GM19463 (cell line): ENCODE data around the gene MKI67.
A peak's percentile ranks its signal among the peaks of the same experiment; 100 is the strongest.
"Not testable (repeated sequence)": the region's sequence is repeated elsewhere in the genome, so short reads cannot be mapped to it uniquely, and the experiment has no call there.

Source experiments
- ATAC-seq: cut with Tn5 transposase; IDR thresholded peaks from one replicate; pipeline ENCODE4 v1.9.1; 2021; ENCODE audit warnings: mild to moderate bottlenecking, moderate library complexity; ENCODE audit not compliant: unreplicated experiment

The MKI67 gene

DNA sequence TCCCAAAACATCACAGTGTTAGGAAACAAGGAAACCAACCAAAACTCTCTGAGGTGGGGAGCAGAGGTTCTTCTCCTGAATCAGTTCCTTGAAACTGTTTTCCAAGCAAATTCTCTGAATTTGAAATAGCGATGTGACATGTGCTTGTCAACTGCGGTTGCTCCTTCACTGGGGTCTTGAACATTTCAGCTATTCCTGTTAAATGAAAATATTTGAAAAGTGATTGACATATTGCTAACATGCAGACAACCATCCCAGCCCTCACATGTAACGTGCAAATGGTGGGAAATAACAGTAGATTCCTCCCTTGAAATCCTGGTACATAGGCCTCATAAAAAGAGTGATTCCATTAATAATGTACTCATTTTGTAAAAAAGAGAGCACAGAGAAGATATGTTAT lies 15.9 kb downstream of the MKI67 start:
- ATAC-seq: no peak

DNA sequence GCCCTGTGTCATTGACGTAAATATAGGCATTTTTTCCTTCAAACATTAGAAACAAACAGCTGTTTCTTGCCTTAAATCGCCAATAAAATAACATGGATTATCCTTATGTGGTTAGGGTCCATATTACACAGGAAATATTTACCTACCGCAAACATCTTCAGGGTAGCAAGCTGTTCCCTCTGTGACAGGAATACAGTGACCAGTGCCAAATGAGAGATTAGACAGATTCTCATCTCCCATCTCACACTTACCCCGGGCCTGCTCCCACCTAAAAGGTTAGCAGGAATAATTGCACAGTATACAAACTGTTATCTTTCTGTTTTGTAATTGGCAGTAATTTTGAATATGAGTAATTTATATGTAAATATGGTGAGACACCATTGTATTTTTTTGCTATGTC lies 16.5 kb downstream of the MKI67 start:
- ATAC-seq: no peak

DNA sequence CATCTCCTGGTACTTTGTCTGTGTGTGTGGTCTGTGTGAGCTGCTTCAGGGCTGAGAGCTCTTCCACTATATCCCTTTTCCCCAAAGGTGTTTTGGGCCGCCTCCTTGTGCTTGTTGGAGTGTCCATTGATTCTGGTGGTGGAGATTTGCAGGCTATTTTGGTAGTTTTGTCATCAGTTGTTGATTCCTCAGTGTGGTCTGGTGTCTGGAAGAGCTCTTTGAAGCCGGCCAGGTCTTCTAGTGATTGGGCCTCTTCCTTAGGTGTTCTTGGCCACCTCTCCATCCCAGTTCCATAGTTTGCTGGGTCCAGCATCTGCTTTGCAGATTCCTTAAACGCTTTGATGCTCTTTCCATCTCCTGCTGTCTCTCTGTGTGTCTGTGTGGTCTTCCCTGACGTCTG lies 20.8 kb downstream of the MKI67 start:
- ATAC-seq: no peak

DNA sequence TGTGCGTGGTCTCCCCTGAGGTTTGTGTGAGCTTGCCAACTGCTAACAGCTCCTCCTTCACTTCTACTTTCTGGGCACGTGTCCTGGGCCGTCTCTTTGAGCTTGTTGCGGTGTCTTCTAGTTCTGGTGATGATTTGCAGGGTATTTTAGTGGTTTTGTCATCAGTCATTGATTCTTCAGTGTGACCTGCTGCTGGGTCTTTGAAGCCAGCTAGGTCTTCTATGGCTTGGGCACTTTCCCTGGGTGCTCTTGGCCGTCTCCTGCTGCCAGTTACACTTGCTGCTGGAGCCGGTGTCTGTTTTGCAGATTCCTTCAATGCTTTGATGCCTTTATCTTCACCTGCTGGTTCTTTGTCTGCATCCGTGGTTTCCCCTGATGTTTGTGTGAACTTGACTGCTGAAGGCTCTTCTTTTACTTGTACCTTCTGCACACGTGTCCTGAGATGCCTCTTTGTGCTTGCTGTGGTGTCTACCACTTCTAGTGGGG lies 23.0 kb downstream of the MKI67 start:
- ATAC-seq: no peak

DNA sequence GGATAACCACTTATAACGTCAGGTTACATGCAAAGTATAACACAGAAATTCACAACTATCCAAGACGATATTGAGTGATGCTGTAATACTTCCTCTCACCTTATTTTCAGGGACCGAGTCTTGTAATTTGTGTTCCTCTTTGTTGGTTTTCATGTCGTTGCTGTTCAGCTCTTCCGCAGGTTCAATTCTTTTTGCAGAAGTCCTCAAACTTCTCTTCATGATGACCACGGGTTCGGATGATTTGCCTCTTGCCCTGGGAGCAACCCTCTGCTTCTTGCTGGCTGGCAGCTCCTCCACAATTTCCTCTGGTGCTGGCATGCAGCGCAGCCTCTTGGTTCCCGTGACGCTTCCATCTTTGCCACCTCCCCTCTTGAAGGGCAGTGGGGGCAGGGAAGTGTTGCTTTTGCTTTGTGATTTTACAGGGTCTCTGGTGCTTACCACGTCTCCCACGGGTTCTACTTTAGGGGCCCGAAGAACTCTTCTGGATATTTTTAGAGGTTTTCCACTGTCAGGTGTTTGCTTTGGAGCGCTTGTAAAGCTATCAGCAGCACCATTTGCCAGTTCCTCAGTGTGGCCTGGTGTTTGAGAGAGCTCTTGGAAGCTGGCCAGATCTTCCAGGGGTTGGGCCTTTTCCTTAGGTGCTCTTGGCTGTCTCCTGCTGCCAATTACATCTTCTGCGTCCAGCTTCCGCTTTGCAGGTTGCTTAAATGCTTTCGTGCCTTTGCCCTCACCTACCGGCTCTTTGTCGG lies 23.6 kb downstream of the MKI67 start:
- ATAC-seq: no peak

DNA sequence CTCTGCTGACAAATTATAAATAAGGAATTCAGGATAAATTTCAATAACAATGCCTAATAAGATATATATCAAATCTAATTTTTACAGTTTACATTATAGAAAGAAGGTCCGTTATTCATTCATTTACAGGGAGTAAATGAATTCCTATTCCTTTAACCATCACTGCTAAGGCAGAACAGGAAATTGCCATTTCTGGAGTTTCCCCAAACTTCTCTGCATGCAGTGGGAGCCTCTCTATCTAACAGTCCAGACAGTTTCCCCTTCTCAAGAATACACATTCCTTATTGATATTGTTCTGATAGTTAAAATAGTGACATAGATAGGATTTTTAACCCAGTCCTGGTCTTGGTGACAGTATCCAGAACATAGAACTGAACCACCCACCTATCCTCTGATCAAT lies 24.3 kb downstream of the MKI67 start:
- no peak for ATAC-seq

DNA sequence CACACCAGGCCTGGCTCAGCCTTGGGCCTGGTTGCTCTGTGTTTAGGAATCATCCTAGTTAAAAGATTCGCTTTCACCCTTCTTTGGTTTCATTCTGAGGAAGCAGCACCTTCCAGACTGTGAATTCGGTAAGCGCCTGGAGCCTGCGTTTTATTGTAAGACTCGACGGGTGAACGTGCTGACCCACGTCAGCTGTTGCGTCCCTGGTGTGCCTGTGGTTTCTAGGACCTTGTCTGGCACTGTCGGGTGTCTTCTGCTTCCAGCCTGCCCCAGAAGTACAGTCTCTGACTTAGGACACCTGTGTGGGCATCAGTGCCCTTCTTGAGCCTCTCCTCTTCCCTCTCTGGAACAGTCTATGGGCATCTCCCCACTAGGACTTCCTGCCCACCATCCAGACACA lies 26.3 kb downstream of the MKI67 start:
- ATAC-seq: no peak

DNA sequence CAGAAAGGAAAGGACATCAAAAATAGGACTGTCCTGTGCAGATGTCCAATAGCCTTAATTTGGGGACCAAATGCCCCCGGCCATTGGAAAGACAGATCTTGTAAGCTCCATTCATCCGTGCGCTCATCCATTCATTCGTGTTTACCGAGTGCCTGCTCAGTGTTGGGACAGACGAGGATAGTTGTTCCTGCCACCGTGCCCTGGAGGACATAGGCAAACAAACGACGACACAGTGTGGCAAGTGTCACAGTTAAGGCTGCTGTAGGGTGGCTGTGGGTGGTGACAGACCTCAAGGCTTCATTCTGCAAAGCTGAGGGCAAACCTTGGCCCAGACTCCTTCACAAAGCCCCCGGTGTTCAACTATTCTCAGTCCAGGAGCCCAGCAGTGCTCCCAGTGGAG lies 27.6 kb downstream of the MKI67 start:
- ATAC-seq: no peak

DNA sequence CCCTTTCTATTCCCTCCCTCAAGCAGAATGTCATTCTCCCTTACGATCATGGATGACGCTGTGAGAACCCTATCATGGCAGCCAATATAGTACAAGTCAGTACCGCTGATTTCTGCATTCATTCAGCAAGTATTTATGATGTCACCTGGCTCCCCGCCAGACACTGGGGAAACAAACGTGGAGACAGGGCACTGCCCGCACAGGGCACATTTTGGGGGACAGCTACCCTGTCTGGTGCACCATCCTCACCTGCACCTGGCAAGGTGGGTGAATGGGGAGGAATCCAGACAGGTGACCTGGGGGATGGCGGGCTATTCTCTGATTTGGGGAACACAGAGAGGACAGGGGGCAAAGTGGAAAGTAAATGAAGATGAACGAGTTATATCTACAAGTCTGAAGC lies 28.4 kb downstream of the MKI67 start:
- ATAC-seq: no peak

DNA sequence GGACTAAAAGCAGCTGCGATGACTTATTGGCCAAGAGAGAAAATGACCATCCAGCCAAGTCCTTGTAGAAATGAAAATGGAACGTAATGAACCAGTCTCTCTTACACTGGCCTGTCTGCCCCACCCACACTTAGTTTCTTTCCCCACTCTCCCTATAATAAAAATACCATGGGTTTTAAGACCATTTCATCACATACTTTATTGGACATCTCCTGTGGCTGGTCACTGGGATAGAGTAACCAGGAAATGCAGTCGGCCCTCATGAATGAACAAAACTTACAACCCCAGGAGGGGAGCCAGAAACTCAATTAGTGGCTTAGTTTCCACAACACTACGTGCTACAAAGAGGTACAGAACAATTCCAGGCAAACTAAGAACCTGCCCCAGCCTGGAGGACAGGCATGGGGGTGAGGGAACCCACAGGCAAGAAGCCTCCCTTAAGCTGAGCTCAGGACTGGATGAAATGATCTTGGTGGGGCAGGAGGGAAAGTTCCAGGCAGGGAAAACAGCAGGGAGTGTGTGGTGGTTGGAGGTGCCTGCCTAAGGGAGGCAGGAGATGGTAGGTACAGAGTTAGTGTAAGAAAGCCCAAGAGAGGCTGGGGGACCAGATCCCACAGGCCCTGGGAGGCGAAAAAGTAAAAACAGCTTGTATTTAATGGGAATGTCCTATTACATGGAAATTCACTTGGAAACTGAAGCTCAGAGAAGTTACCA lies 29.6 kb downstream of the MKI67 start:
- no peak for ATAC-seq

DNA sequence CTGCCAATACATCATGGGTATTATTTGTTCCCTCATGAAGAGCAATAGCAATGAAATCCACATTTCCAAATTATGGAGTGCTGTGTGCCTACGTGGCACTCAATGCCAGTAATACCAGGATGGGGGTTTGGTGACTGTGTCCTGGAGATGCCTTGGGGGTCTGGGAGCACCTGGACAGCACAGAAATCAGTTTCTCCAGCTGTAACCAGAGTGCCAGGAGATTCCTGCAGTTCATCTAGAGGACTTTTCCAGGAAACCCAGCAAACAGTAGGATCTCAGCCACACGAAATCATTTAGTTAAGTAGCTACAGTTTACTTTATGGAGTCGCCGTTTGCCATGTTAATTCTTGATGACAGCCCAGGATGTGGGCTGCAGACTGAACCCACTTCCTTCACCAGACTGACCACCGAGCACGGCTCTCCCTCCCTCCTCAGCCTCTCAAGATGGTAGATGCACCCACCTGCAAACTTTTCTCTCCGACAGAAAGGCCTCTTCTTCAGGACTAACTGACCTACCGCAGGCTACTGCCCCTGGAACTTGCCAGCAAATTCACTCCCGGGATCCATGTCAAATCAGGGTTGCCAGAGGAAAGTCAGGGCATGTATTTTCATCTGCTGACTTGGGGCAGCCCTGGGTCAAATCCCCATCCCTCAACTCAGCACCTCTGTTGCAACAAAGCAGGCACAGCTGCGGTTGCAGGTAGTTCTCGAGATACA lies 30.3 kb downstream of the MKI67 start:
- ATAC-seq: no peak

DNA sequence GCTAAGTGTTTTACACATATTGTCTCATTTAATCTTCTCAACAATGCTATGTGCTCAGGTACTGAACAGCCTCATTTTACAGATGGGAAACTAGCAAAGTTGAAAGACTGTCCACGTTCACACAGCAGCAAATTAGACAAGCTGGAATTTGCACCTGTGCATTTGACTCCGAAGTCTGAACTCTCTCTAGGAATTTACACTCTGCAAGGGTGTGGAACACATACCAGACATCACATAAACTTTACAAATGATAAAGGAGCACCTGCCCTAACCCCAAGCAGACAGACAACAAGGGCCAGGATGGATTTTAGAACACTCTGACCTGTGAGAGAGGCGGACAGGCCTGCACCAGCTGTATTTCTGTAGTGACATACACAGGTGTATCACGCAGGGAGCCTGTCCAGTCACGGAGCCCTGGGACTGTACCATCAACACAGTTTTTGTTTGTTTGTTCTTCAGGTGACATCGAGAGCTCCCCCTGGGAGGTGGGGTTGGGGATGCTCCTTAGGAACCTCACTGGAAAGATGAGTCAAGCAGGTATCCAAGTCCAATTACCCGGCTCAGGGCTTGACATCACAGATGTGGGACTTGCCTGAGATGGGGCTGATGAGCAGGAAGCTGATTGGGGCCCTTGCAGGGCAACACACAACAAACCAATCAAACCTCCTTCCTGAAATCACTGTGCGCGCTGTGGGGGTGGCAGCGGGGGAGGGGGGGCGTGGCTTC lies 31.0 kb downstream of the MKI67 start:
- ATAC-seq: no peak

DNA sequence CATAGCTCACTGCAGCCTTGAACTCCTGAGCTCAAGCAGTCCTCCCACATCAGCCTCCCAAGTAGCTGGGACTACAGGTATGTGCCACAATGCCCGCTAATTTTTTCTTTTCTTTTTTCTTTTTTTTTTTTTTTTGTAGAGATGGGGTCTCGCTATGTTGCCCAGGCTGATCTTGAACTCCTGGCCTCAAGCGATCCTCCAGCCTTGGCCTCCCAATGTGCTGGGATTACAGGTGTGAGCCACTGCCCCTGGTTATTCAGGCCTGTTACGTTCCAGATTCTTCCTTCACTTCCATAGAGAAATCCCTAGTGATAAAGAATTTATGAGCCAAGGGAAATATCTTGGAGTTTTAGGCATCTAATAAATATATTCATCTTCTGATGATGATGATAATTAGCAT lies 31.6 kb downstream of the MKI67 start:
- ATAC-seq: not testable (repeated sequence)

DNA sequence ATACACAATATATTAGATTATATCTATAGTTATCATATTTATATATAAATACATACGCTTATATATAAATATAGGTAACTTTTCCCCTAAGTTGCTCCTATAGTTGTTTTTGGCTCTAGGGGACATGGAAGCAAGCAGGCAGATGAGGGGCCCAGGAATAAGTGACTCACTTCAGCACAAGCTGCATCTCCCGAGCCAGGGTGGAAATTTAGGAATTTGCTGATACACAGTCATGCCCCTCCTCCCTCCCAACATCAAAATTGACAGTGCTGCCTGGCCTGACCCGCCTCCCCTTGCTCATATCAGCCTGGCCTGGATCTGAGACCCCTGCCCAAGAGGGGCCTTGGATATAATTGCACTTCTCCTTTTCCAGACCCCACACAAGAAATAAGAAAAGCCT lies 33.8 kb downstream of the MKI67 start:
- no peak for ATAC-seq

DNA sequence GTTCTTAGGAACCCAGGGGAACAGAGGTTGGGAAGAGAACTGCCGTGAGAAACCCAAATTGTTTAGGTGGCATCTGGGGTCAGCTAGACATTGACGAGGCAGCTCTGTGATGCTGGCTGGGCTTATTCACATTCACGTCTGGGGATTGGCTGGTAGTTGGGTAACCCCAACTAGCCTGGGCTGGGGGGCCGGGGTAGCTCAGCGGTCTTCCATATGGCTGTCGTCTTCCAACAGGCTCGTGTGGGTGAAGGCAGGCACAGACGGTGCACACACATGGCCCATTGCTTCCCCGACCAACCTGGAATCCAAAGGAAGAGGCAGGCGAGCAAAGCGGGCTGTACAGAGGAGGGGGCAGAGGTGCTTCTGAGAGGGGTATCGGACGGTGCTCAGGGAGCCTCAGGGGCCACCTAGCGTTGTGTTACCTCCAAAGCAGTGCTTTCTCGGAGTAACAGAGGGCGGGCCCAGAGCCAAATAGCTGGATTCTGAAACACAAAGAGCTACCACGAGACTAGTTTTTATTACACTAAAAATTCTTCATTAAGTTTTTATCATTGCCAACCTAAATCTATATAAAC lies 34.5 kb downstream of the MKI67 start:
- no peak for ATAC-seq

DNA sequence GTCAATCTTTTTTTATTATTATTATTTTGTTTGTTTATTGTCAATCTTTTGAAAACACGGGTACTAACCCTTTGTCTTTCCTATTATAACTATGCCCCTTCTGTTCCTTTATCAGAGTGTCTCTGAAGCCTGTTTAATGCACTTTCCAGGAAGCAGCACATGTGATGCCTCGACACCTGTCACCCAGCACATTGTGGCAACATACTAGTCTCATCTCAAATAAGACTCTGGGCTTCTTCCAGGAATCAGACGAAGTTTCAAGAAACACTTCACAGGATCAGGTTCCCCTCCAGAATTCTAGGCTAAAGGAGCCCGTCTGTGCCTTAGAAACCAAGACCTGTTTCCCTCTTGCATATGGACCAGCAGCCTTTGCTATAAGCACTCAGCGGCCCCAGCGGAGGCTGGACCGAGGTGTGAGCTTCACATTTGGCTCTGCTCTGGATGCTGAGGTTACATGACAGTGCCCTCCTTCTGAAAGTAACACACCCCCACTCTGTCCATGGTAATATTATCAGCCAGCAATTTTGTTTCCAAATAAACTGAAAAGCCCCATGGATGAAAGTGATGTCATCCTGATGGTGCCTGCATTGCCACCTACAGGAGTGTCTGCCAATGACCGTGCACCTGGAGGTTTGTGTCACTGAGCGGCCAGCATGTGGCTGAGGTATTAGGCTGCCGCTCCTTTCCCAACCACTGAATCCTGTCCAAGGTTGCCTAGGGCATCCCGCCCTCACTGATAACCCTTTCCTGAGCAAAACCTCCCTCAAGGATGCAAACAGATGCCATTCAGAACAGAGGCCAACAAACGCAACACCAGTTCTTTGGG lies 38.1 kb downstream of the MKI67 start:
- peak; percentile 43 for ATAC-seq

DNA sequence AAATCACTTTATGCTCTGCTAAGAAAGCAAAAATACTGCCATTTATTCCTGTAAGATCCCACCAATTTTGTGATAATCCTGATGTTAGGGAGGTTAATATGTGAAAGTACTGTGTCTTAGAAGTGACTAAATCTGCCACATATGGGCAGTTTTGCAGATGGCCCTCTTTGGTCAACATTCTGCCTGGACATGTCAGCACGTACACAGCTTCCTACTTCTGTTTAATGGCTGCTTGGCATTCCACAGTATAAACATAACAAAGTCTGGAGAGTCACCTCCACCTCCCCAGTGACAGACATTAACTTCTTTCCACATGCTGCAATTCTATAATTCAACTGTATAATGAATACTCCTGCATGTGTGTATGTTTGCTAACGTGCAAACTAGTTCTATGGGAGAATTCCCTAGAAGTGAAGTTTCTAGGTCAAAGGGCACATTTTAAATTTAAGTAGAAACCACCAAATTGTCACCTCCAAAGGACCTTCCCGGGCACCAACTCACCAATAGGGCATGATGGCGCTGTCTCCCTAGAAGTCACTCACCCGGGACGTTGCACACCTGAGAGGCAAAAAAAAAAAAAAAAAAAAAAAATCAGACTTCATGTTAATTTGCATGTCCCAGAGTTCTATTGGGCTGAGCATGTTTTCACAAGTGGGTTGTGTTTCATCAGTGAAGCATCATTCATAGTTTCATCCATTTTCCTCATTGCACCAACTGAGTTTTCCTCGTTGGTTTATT lies 38.9 kb downstream of the MKI67 start:
- no peak for ATAC-seq

DNA sequence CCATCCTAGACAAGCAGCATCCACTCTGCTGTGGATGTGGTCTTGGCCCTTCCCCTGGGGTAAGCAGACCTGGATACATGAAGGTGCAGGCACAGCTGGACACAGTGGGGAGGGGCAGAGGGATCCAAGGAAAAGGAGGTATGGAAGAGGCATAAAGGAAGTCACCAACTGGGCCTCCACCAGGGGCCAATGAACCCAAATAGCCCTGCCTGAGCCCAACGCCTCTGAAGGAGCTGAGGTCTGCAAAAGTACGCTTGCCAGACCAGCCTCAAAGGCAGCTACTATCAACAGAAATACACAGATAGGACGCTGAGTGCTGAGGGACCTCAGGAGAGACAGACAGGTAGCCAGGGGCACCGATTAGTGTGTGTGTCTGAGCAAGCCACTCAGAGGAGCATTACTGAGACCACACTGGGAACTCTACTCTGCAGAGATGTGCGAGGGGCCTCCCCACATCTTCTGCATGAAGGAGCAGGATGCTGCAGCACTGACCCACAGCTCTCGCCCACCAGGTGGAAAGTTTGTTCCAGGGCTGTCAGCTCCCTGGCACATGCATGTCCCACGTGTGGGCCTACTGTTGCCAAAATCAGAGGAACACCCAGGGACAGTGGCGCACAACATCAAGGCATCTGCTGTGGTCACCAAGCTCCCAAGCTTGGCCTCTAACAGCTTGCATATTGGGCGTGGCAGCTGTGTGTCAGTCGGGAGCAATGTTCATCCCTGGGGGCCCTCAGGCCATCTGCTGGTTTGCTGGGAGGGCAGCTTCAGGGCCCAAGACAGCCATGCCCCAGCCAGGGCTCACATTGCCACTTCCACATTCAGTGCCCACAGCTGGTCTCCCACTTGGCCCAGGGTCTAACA lies 40.0 kb downstream of the MKI67 start:
- no peak for ATAC-seq
